WERI-Rb-1 (cell line): Measurements from ENCODE around the gene RALGAPA2.
"Not testable (repeated sequence)": the region's sequence is repeated elsewhere in the genome, so short reads cannot be mapped to it uniquely, and the experiment has no call there.

ENCODE experiments used
- DNase-seq: peaks from one replicate; pipeline ENCODE4 v3.0.0-alpha.2; 2020
- H3K27ac ChIP-seq: fragments of 250-450 bp; sonication (Bioruptor Pico); 2 replicates; pipeline ENCODE4 v1.5.1; 2020; ENCODE audit warnings: mild to moderate bottlenecking, moderate library complexity
- H3K27me3 ChIP-seq: fragments of 250-450 bp; sonication (Bioruptor Pico); 2 replicates; pipeline ENCODE4 v1.5.1; 2021; ENCODE audit warnings: mild to moderate bottlenecking, low read depth, moderate library complexity; ENCODE audit not compliant: insufficient read depth, severe bottlenecking
- H3K36me3 ChIP-seq: fragments of 250-450 bp; sonication (Bioruptor Pico); 2 replicates; pipeline ENCODE4 v1.5.1; 2020; ENCODE audit warnings: mild to moderate bottlenecking, moderate library complexity
- H3K4me3 ChIP-seq: 2 replicates; pipeline ENCODE4 v1.5.1; 2011; ENCODE audit warnings: low read depth, mild to moderate bottlenecking, control low read depth, low read length
- H3K9me3 ChIP-seq: fragments of 250-450 bp; sonication (Bioruptor Pico); 2 replicates; pipeline ENCODE4 v1.5.1; 2021; ENCODE audit warnings: mild to moderate bottlenecking, moderate library complexity; ENCODE audit not compliant: severe bottlenecking
- TF ChIP-seq, protein P1 (sequence below): IDR thresholded peaks from 2 replicates; pipeline ENCODE4 v1.5.1; 2011; ENCODE audit warnings: low read depth, mild to moderate bottlenecking, control low read depth, inconsistent platforms, low read length

Gene RALGAPA2

DNA sequence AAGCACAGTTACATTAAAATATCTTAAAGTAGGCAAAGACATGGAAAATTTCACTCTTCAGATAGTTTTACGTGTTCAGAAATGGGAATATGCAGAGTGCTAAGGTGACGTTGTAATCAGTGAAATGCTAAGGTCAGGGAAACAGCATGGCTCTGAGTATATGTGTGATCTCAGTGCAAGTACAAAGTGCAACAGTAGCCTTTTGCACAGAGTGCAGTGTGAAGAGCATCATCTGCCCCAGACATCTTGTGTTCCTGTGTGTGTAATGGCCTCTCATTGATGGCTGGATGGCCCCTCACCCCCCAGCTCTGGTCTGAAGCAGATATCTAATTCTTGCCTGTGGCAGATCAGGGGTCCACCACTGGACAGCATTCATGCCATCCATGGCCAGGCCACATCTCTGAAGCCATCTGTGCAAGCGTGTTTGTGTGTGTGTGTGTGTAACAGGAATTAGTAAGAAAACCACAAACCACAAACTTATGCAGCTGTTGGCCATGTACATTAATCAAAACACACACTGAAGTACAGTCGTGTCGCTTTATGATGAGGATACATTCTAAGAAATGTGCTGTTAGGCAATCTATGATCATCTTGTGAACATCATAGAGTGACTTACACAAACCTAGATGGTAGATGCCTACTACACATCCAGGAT lies 165.1 kb downstream of the RALGAPA2 start:
- Histone ChIP-seq H3K9me3 (no peaks in the 10 kb centered on the region), H3K27ac (no peak overlapping the region), H3K36me3 (peaks cover 6% of the 10 kb centered on the region; the same call in 1 of the 2 replicates), H3K27me3 (no peaks in the 10 kb centered on the region), H3K4me3 (no peak overlapping the region)
- TF ChIP-seq, protein P1, sequence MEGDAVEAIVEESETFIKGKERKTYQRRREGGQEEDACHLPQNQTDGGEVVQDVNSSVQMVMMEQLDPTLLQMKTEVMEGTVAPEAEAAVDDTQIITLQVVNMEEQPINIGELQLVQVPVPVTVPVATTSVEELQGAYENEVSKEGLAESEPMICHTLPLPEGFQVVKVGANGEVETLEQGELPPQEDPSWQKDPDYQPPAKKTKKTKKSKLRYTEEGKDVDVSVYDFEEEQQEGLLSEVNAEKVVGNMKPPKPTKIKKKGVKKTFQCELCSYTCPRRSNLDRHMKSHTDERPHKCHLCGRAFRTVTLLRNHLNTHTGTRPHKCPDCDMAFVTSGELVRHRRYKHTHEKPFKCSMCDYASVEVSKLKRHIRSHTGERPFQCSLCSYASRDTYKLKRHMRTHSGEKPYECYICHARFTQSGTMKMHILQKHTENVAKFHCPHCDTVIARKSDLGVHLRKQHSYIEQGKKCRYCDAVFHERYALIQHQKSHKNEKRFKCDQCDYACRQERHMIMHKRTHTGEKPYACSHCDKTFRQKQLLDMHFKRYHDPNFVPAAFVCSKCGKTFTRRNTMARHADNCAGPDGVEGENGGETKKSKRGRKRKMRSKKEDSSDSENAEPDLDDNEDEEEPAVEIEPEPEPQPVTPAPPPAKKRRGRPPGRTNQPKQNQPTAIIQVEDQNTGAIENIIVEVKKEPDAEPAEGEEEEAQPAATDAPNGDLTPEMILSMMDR = no peak
- DNase-seq = no peak

- no peaks in the 10 kb centered on the region for H3K27me3 ChIP-seq
- TF ChIP-seq, protein P1 = no peak
- no peak overlapping the region for H3K27ac ChIP-seq
- peaks cover 6% of the 10 kb centered on the region; the same call in 1 of the 2 replicates for H3K36me3 ChIP-seq
- no peaks in the 10 kb centered on the region for H3K9me3 ChIP-seq
- no peak for DNase-seq
- no peak overlapping the region for H3K4me3 ChIP-seq
Measured at GRCh38 chr20:20546402-20546801, 166.0 kb downstream of the RALGAPA2 start.

GRCh38 chr20:20543348-20543747 lies 169.1 kb downstream of the RALGAPA2 start:
- DNase-seq, H3K9me3 ChIP-seq, H3K27me3 ChIP-seq, H3K27ac ChIP-seq, H3K36me3 ChIP-seq, H3K4me3 ChIP-seq: not testable (repeated sequence)

- H3K36me3 ChIP-seq = peaks cover 2% of the 10 kb centered on the region; the same call in 1 of the 2 replicates
- H3K27me3 ChIP-seq = no peaks in the 10 kb centered on the region
- no peak overlapping the region for H3K4me3 ChIP-seq
- no peak for DNase-seq
- no peaks in the 10 kb centered on the region for H3K9me3 ChIP-seq
- H3K27ac ChIP-seq = no peak overlapping the region
- TF ChIP-seq, protein P1 = no peak
Measured at GRCh38 chr20:20536240-20536933, 176.1 kb downstream of the RALGAPA2 start.

- Histone ChIP-seq H3K4me3 (no peak overlapping the region), H3K36me3 (peaks cover 11% of the 10 kb centered on the region; the same call in 1 of the 2 replicates), H3K9me3 (no peaks in the 10 kb centered on the region), H3K27ac (no peak overlapping the region), H3K27me3 (no peaks in the 10 kb centered on the region)
- no peak for DNase-seq
- TF ChIP-seq, protein P1 = no peak
Measured at GRCh38 chr20:20535051-20535450, 177.4 kb downstream of the RALGAPA2 start.

DNA sequence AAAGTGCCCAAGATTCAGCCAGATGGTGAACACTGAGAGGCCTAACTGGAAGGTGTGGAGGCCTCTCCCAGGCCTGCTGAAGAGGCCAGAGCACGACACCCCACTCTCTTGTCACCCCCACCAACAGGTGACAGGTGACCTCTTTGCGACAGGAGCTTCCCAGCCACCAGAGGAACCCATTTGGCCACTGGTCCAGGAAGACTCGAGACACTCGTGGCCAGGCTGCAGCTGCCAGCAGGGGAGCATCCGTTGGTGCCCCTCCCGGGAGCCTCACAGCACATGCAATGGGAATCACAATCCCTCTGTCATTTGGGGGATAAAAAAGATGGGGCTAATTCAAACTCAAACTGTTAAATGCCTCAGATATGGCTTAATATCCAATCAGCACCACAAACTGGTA lies 181.2 kb downstream of the RALGAPA2 start:
- H3K27me3 ChIP-seq = no peaks in the 10 kb centered on the region
- H3K4me3 ChIP-seq = no peak overlapping the region
- TF ChIP-seq, protein P1 = no peak
- H3K27ac ChIP-seq = no peak overlapping the region
- no peaks in the 10 kb centered on the region for H3K9me3 ChIP-seq
- no peak for DNase-seq
- peaks cover 11% of the 10 kb centered on the region; the same call in 1 of the 2 replicates for H3K36me3 ChIP-seq
